ENCODE measurements around the gene STARD7.
"Not testable (repeated sequence)": the region's sequence is repeated elsewhere in the genome, so short reads cannot be mapped to it uniquely, and the experiment has no call there.

Gene STARD7

GRCh38 chr2:96146153-96146880, 62.3 kb downstream of the STARD7 start:
- no peak for DNase-seq

GRCh38 chr2:96145848-96146152, 62.8 kb downstream of the STARD7 start:
- no peak for DNase-seq

- no peak for DNase-seq
Measured at GRCh38 chr2:96145036-96145847, 63.4 kb downstream of the STARD7 start, which contains the start of gene DUSP2. Gene DUSP2 (minus strand): TSS chr2:96145440. CDS start chr2:96145354, 86 bp downstream.

DNA sequence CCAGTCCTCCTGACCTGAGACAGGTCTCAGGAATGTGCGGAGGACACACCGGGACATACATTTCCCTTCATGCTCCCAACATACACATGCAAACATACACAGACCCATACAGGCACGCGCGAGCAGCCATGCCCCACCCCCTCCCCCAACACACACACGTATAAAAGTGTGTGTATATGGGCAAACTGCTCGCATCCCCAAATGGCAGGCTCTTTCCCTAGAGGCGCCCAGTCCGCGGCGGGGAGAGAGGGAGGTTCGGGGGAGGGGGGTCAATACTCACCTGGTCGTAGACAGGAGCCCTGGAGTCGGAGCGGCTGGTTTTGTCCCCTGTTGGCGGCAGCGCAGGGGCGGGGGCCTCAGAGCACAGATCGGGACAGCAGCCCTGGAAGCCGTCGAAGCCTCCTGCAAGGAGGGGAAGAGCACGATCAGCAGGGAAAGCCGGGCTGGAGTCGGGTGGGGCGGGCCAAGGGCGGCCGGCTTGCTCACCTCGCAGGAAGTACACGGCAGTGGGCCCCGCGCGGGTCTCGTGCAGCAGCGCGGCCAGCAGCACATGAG, 64.1 kb downstream of the STARD7 start:
- no peak for DNase-seq

- no peak for DNase-seq
Measured at GRCh38 chr2:96143848-96144480, 64.7 kb downstream of the STARD7 start.

DNA sequence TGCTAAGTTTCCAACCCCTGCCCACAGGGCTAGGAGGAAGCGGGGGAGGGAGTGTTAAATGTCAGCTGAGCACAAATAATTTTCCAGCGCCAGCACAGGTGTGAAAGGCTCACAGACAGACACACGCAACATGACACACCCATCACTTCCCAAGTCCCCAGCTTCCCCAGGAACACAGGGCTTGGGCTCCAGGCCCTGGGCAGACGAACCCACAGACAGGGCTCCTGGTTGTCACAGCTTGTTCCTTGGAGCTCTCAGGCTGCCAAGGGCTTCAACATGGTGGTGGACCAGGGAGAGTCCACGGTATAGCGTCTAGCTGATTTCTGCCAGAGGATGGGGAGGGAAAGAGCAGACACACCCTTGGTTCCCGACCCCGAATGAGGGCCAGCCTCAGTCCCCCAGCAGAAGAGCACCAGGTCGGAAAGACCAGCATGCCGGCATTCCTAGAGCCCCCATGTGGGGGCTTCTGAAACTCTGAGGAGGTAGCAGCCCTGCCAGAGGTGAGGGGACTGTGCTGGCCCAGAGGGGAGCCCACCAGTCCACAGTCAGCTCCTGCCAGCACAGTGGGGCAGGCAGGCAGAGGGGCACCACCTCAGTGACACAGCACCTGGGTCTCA, 65.3 kb downstream of the STARD7 start:
- DNase-seq, result no peak

GRCh38 chr2:96142217-96143113, 66.2 kb downstream of the STARD7 start:
- DNase-seq, result no peak

DNA sequence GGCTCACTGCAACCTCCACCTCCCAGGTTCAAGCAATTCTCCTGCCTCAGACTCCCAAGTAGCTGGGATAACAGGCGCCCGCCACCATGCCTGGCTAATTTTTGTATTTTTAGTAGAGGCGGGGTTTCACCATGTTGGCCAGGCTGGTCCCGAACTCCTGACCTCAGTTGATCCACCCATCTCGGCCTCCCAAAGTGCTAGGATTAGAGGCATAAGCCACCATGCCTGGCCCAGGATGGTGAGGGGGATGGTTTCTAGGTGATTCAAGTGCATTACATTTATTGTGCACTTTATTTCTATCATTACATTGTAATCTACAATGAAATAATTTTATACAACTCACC, 67.0 kb downstream of the STARD7 start:
- DNase-seq, result not testable (repeated sequence)

DNA sequence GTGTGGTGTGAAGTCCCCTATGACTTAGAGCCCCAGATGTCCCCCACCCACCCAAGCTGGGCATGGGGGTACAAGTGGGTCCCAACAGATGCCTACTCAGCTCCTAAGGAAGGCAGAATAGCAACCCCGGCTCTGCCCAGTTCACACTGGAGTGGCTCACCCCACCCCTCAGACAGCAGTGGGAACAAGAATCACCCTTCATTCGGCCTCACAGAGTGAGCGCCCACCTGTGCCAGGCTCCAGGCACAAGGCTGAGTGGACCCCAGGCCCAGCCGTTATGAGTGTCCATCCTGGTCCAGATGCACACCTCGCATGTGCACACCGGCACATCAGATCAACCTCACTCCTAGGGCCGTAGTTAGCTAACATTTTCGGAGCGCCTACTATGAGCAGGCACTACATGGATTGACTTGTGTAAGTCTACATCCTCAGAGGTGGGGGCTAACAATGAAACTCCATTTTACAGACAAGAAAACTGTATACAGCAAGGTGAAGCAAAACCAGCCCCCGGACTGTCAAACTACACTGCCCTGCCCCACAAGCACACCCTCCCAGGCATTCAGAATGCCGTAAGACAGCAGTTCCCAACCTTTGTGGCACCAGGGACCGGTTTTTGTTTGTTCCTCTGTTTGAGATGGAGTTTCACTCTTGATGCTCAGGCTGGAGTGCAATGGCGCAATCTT, 67.5 kb downstream of the STARD7 start:
- no peak for DNase-seq

DNA sequence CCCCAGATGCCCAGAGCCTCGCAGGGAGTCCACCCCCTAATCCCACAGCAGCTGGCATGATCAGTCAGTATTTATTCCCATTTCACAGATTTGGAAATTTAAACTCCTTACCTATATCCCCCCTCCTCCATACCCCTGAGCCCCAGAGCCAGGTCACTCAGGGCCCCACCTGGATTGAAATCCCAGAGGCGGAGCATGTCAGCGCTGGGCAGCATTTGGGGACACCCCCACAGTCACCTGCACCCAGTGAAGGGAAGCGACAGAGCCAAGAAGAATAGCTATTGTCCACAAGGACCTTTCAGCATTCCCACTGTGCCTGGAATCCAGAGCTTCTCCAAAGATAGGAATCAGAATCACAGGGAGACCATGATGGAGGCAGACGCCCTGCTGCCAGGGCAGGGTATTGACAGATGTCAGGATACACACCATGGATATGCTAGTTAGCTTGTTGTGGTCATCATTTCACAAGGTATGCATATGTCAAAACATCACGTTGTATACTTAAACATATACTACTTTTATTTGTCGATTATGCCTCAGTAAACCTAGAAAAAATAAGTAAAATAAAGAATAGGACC, 69.4 kb downstream of the STARD7 start:
- peak; percentile 9 for DNase-seq

DNA sequence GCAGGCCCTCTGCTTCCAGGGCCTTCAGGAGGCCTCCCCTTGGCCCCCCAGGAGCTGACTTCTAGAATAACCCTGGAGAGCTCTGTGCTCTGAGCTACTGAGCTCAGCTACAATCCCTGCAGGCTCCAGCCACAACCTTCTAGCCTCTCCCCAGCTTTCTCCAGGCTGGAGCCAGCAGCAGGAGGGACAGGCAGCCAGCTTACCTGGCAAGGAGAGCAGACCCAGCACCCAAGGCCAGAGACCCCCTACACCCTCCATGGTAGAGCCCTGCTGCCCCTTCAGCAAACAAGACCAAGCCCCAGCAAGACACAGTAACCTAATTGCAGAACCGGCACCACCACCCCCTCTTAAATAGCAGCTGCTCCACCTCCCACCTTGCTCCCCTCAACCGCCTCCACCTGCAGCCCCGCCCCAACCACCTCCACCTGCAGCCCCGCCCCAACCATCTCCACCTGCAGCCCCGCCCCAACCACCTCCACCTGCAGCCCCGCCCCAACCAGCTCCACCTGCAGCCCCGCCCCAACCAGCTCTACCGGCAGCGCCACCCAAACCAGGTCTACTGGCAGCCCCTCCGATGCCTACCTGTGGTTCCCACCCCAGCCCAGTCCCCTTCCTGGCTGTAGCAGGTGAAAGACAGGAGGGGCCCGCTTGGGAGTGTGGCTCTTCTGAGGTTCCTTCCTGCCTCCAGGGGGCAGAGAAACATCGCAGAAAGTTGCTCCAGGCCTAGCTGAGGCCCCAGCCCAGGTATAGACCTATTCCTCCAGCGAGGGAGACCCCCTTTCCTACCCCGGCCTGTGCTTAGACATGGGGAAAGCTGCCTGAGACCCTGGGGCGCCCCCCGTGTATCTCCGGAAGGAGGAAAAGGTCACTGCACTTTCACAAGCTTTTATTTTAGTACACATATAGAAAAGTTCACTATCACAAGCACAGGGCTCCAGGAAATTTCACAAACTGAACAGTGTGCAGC, 70.2 kb downstream of the STARD7 start, which contains the start of gene ASTL:
Gene ASTL (minus strand): TSS at position 324 of the 967 bp plus-strand sequence. CDS start 66 bp downstream, at position 258.
- peak; percentile 80 for DNase-seq

- no peak for DNase-seq
Measured at GRCh38 chr2:96137321-96138178, 71.1 kb downstream of the STARD7 start.

GRCh38 chr2:96136129-96136720, 72.4 kb downstream of the STARD7 start:
- no peak for DNase-seq

DNA sequence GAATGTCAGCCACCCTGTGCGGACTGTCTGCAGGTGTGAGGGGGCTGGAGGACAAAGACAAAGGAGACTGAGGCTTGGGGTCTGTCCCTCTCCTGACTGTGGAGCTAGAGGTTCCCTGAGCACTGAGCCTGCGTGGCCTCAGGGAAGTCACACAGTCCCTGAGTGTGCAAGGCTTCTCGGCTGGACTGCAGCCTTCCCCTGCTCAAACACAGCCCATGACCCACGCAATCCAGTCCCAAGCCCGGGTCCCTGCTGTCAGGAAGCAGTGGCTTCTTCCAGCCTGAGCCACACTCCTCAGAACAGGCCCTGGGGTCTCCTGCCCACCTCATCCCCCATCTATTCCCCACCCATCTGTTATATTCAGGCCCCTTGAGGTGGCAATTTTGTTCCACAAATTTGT, 73.0 kb downstream of the STARD7 start:
- no peak for DNase-seq

DNA sequence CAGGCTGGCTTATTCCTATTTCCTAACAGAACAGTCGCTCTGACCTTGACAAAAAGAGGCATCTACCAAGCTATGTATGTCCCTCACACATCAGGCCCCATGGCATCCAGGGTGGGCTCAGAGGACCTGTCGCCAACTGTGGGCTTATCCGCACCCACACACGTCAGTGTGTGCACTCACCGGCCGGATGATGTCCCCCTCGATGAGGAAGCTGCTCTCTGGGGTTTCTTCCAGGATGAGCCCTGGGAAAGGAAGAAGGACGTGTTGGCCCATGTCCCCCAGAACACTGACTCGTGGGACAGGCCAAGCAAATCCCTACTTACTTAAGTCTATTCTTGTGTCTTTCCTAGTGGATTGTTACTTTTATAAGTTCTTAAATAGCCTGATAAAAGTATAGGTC, 73.5 kb downstream of the STARD7 start:
- no peak for DNase-seq
